Esophagus muscularis mucosa (tissue), 3 donors: ENCODE data around the gene SUV39H1.

Experiments
- CTCF ChIP-seq, 3 experiments: fragments of 200-600 bp in 2 of 3; fragments of 450-650 bp in 1 of 3; sonication (generic) in 2 of 3; IDR thresholded peaks; one replicate each; pipeline ENCODE4 v1.5.1; 2017 to 2019; ENCODE audit warnings: antibody characterized with exemption in 3 of 3, mild to moderate bottlenecking in 2 of 3, moderate library complexity in 1 of 3
- POLR2A ChIP-seq: fragments of 450-650 bp; IDR thresholded peaks from one replicate; pipeline ENCODE4 v1.6.1; 2017; ENCODE audit warnings: antibody characterized with exemption, moderate library complexity, mild to moderate bottlenecking, low read depth
- POLR2AphosphoS5 ChIP-seq, 2 donors: sonication (generic); formaldehyde crosslinking; IDR thresholded peaks; one replicate each; pipeline ENCODE4 v1.6.1; 2017; ENCODE audit warnings: antibody characterized with exemption in 2 of 2

GRCh38 chrX:48667509-48667908 lies 29.0 kb upstream of the SUV39H1 start:
- no peak for TF ChIP-seq CTCF (IDR thresholded peaks at IDR 0.05)
- no peak for TF ChIP-seq POLR2AphosphoS5 (IDR thresholded peaks at IDR 0.05)
- no peak for TF ChIP-seq POLR2A
